ENCODE data around the gene LITAFD. TPM values are rescaled to one million over a fixed set of nuclear protein-coding genes. Genes with fewer than 3 reads are reported as not detected.
A peak's percentile ranks its signal among the peaks of the same experiment; 100 is the strongest.
"Not testable (repeated sequence)": the region's sequence is repeated elsewhere in the genome, so short reads cannot be mapped to it uniquely, and the experiment has no call there.

The LITAFD gene
- total and polyA plus RNA-seq, 2 experiments from 2014 or later = not detected

DNA sequence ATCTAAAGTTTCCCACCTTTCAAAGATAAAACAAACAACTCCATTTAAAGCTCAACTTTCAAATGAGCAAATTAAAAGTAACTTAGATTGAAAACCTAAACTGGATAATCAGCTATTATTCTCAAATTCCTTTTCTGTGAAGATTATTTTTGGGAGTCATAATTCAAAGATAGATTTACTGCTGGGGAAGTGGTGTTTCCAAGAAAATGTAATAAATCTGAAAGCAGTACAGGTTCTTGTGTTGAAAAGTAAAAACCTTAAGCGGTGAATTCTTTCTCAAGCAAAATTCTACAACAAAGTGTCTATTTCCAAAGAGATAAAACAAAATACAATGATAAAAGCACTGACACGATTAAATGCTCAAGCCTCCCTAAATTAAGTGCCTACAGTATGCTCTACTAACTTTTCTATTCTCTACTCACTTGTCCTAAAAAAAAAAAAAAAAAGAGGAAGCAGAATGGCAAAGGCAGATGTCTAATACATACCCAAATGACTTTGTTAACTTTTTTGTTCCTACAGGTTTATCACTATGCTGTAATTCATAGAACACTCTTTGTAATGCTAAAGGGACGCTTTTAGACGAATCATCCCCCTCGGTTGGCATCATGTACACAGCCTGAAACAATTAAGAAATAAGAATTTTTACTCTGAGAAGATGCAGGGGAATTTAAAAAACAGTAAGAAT lies 34.5 kb downstream of the LITAFD start:
- Histone ChIP-seq H3K27me3 (ENCODE audit: insufficient read depth) (no peaks in the 10 kb centered on the region), H3K27ac (ENCODE audit: low read depth) (no peak overlapping the region), H3K9me2 (ENCODE audit: insufficient read depth) (no peaks in the 10 kb centered on the region), H3K4me2 (no peak overlapping the region), H2AFZ (no peak overlapping the region), H3K36me3 (ENCODE audit: insufficient read depth) (peaks cover 55% of the 10 kb centered on the region), H4K20me1 (replicated peaks; ENCODE audit: insufficient read depth) (peaks cover 26% of the 10 kb centered on the region), H3K4me1 (ENCODE audit: insufficient read depth) (no peaks in the 10 kb centered on the region; the same call in 1 of the 2 replicates), H3K79me2 (replicated peaks; ENCODE audit: insufficient read depth) (peaks cover 28% of the 10 kb centered on the region; the same call in 1 of the 2 replicates), H3K4me3 (no peak overlapping the region), H3F3A (replicated peaks; ENCODE audit: low read depth) (0 out of 2 replicates have a peak, but pooled peaks cover 14% of the 10 kb centered on the region)
- DNase-seq (ENCODE audit: low spot score) (no peak), ATAC-seq (no peak)
- Mint-ChIP-seq H3K4me1 (peaks cover 5% of the 10 kb centered on the region), H3K36me3 (ENCODE audit: low read depth) (peaks cover 95% of the 10 kb centered on the region), H3K4me3 (no peak overlapping the region), H3K27me3 (ENCODE audit: insufficient read depth, low read depth, poor library complexity) (peaks cover 7% of the 10 kb centered on the region), H3K27ac (peak overlapping the region; percentile 78; the same call in 1 of the 2 replicates), H3K9me3 (no peaks in the 10 kb centered on the region)
- TF ChIP-seq POLR2AphosphoS5 (IDR thresholded peaks at IDR 0.05; ENCODE audit: low read depth) = no peak
- no peak for TF ChIP-seq ZNF331 (CRISPR knock-in tag; IDR thresholded peaks at IDR 0.05; ENCODE audit: low read depth)
- TF ChIP-seq, protein P1, sequence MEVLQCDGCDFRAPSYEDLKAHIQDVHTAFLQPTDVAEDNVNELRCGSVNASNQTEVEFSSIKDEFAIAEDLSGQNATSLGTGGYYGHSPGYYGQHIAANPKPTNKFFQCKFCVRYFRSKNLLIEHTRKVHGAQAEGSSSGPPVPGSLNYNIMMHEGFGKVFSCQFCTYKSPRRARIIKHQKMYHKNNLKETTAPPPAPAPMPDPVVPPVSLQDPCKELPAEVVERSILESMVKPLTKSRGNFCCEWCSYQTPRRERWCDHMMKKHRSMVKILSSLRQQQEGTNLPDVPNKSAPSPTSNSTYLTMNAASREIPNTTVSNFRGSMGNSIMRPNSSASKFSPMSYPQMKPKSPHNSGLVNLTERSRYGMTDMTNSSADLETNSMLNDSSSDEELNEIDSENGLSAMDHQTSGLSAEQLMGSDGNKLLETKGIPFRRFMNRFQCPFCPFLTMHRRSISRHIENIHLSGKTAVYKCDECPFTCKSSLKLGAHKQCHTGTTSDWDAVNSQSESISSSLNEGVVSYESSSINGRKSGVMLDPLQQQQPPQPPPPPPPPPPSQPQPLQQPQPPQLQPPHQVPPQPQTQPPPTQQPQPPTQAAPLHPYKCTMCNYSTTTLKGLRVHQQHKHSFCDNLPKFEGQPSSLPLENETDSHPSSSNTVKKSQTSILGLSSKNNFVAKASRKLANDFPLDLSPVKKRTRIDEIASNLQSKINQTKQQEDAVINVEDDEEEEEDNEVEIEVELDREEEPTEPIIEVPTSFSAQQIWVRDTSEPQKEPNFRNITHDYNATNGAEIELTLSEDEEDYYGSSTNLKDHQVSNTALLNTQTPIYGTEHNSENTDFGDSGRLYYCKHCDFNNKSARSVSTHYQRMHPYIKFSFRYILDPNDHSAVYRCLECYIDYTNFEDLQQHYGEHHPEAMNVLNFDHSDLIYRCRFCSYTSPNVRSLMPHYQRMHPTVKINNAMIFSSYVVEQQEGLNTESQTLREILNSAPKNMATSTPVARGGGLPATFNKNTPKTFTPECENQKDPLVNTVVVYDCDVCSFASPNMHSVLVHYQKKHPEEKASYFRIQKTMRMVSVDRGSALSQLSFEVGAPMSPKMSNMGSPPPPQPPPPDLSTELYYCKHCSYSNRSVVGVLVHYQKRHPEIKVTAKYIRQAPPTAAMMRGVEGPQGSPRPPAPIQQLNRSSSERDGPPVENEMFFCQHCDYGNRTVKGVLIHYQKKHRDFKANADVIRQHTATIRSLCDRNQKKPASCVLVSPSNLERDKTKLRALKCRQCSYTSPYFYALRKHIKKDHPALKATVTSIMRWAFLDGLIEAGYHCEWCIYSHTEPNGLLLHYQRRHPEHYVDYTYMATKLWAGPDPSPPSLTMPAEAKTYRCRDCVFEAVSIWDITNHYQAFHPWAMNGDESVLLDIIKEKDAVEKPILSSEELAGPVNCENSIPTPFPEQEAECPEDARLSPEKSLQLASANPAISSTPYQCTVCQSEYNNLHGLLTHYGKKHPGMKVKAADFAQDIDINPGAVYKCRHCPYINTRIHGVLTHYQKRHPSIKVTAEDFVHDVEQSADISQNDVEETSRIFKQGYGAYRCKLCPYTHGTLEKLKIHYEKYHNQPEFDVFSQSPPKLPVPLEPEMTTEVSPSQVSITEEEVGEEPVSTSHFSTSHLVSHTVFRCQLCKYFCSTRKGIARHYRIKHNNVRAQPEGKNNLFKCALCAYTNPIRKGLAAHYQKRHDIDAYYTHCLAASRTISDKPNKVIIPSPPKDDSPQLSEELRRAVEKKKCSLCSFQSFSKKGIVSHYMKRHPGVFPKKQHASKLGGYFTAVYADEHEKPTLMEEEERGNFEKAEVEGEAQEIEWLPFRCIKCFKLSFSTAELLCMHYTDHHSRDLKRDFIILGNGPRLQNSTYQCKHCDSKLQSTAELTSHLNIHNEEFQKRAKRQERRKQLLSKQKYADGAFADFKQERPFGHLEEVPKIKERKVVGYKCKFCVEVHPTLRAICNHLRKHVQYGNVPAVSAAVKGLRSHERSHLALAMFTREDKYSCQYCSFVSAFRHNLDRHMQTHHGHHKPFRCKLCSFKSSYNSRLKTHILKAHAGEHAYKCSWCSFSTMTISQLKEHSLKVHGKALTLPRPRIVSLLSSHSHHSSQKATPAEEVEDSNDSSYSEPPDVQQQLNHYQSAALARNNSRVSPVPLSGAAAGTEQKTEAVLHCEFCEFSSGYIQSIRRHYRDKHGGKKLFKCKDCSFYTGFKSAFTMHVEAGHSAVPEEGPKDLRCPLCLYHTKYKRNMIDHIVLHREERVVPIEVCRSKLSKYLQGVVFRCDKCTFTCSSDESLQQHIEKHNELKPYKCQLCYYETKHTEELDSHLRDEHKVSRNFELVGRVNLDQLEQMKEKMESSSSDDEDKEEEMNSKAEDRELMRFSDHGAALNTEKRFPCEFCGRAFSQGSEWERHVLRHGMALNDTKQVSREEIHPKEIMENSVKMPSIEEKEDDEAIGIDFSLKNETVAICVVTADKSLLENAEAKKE (CRISPR knock-in tag; IDR thresholded peaks at IDR 0.05) = no peak
- no peak for TF ChIP-seq CREB1 (CRISPR knock-in tag; IDR thresholded peaks at IDR 0.05; ENCODE audit: low read depth)
- TF ChIP-seq JUNB (IDR thresholded peaks at IDR 0.05; ENCODE audit: unreplicated experiment) = no peak
- no peak for TF ChIP-seq EZH2 (IDR thresholded peaks at IDR 0.05; ENCODE audit: low read depth, unreplicated experiment)
- TF ChIP-seq, protein P2, sequence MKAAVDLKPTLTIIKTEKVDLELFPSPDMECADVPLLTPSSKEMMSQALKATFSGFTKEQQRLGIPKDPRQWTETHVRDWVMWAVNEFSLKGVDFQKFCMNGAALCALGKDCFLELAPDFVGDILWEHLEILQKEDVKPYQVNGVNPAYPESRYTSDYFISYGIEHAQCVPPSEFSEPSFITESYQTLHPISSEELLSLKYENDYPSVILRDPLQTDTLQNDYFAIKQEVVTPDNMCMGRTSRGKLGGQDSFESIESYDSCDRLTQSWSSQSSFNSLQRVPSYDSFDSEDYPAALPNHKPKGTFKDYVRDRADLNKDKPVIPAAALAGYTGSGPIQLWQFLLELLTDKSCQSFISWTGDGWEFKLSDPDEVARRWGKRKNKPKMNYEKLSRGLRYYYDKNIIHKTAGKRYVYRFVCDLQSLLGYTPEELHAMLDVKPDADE (IDR thresholded peaks at IDR 0.05) = no peak
- no peak for TF ChIP-seq STAT1 (IDR thresholded peaks at IDR 0.05; ENCODE audit: unreplicated experiment)
- no peak for TF ChIP-seq NANOG (IDR thresholded peaks at IDR 0.05; ENCODE audit: borderline replicate concordance)
- no peak for TF ChIP-seq EZH2phosphoT487 (IDR thresholded peaks at IDR 0.05; ENCODE audit: unreplicated experiment)
- no peak for TF ChIP-seq ZNF114 (CRISPR knock-in tag; IDR thresholded peaks at IDR 0.05)
- TF ChIP-seq REST (IDR thresholded peaks at IDR 0.05; ENCODE audit: unreplicated experiment) = no peak

DNA sequence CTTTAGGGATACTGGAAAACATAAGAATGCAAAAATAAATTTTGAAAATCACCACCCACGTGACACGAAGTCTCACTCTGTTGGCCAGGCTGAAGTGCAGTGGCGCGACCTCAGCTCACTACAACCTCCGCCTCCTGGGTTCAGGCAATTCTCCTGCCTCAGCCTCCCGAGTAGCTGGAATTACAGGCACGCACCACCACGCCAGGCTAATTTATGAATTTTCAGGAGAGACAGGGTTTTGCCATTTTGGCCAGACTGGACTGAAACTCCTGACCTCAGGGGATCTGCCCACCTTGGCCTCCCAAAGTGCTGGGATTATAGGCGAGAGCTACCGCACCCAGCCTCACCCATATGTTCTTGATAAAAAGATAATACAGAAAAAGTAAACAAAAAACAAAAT lies 35.2 kb downstream of the LITAFD start:
- not testable (repeated sequence) for H3K27me3 Mint-ChIP-seq (ENCODE audit: insufficient read depth, low read depth, poor library complexity); H3K27me3 ChIP-seq (ENCODE audit: insufficient read depth); H3K4me1 ChIP-seq (ENCODE audit: insufficient read depth); ATAC-seq; H3K9me2 ChIP-seq (ENCODE audit: insufficient read depth); H3K9me3 Mint-ChIP-seq; H2AFZ ChIP-seq; H3K27ac ChIP-seq (ENCODE audit: low read depth); H3K4me3 ChIP-seq; H3K4me2 ChIP-seq; H3K4me1 Mint-ChIP-seq; DNase-seq (ENCODE audit: low spot score); H3K4me3 Mint-ChIP-seq
- Mint-ChIP-seq H3K36me3 (ENCODE audit: low read depth) (peaks cover 95% of the 10 kb centered on the region), H3K27ac (peak overlapping the region; percentile 58; the same call in 1 of the 2 replicates)
- Histone ChIP-seq H3K36me3 (ENCODE audit: insufficient read depth) (peaks cover 57% of the 10 kb centered on the region), H4K20me1 (replicated peaks; ENCODE audit: insufficient read depth) (peaks cover 28% of the 10 kb centered on the region), H3F3A (replicated peaks; ENCODE audit: low read depth) (0 out of 2 replicates have a peak, but pooled peaks cover 14% of the 10 kb centered on the region), H3K79me2 (replicated peaks; ENCODE audit: insufficient read depth) (peaks cover 28% of the 10 kb centered on the region)

Measured in GM23338 (cell line).